Activated gamma-delta T cell treated with anti-CD3 and anti-CD28 coated beads, Interleukin-2, amount 50 U/mL, for 16 hours (primary cell): ENCODE measurements around the gene PDE4A.

Source experiments
- DNase-seq: peaks from one replicate; pipeline ENCODE4 v3.0.0-alpha.2; 2020; ENCODE audit warnings: low read depth

Gene PDE4A

GRCh38 chr19:10510301-10510802 is 90.0 kb downstream of the PDE4A start:
- peak; percentile 46 for DNase-seq

- DNase-seq = no peak
Observed at GRCh38 chr19:10513223-10513622, 92.9 kb downstream of the PDE4A start.

GRCh38 chr19:10514211-10515145 is 94.1 kb downstream of the PDE4A start:
- peak; percentile 32 for DNase-seq

GRCh38 chr19:10516064-10516385 is 95.7 kb downstream of the PDE4A start:
- DNase-seq = no peak

DNA sequence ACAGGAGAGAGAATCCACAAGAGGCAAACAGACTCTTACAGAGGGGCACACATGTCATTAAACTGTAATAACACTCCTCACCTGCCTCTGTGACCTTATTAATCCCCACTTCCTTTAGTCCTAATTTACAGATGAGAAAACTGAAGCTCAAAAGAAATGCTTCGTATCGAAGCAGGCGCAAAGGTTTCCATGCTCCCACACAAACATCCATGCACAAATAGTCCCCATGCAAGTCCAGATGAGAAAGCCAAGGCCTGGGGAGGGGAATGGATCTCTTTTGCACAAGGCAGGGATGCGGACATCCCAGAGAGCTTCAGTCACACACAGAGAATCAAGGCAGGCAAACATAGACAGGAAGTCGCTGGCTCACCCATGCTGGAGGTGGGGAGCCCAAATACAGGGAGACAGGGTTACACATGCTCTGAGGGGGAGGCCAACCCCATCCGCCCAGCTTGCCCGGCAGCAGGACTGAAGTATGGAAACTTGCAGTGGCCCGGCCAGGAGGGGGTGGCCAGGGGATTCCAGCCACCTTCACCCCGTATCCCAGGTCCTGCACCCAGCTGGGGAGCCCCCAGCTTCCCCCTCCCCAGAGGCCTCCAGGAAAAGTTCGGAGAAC is 96.4 kb downstream of the PDE4A start:
- no peak for DNase-seq

DNA sequence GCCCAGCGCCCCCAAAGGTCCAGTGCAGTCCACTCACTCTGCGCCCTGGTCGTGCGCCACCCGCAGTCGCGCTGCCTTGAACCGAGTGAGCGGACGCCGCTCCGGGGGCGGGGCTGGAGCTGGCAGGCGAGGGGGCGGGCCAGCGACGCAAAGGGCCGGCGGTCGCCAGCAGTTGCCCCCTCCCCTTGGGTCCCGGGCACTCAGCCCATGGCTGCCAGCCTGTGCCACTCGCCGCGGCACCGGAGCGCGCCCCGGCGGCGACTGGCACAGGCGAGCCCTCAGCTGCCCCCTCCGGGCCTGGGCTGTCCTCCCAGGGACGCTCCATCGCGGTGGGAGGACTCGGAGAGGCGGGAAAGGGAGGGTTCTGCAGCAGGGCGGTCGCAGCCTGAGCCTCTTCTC is 97.0 kb downstream of the PDE4A start, which contains the start of gene S1PR5:
Gene S1PR5 (minus strand): TSS at position 87 of the 399 bp plus-strand sequence. CDS start 2,436 bp downstream, outside the sequence.
- DNase-seq = no peak

- DNase-seq = no peak
Observed at GRCh38 chr19:10517760-10518443, 97.6 kb downstream of the PDE4A start.

DNA sequence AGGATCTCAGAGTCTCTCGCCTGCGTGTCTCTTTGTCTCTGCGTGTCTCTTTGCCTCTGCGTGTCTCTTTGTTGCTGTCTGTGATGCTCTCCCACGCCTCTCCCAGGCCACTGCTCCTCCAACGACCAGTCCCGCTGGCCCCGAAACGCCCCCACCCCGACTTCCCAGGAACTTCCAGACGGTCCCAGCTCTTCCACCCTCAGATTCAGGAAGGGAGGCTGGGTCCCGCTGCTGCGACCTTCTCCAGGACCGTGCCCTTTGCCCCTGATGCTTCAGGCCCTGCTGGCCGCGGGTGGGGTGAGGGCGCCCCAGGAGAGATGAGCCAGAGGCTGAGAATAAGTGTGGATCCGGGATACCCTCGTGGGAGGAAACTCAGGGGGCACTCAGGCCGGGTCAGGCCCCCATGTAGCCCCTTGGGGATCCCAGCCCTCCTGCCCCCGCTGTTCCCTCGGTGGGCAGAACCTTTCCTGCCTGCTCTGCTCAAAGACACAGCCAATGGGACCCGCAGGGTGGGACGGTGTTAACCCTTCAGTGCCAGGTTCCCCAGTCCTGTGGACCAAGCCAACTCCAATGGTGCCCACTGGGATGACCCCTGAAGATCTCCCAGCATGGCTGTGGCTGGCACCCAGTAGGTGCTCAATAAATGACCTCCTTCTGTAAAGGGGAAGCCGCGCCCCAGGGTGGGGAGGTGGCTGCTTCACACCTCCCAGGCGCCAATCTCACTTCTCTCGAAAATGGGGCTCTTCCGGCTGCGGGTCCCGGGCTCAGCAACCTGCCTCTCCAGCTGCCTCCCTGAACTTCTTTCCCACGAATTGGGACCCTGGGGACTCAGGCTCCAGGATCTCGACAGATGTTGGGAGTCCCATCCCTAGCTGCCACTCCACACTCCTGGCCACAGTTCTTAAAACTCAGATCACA is 98.4 kb downstream of the PDE4A start:
- DNase-seq = no peak
